Stimulated activated CD8-positive, alpha-beta memory T cell treated with anti-CD3 and anti-CD28 coated beads, Interleukin-7, amount 100 ng/mL, for 48 hours (primary cell): ENCODE results near the gene ANKRD6.
"Not testable (repeated sequence)": the region's sequence is repeated elsewhere in the genome, so short reads cannot be mapped to it uniquely, and the experiment has no call there.

Experiments
- DNase-seq, 2 donors: peaks; one replicate each; pipeline ENCODE4 v3.0.0-alpha.2; 2020; ENCODE audit warnings: low read depth in 1 of 2; ENCODE audit errors: extremely low read depth in 1 of 2

ANKRD6 gene

GRCh38 chr6:89591745-89592144 is 158.8 kb downstream of the ANKRD6 start:
- no peak for DNase-seq

- no peak for DNase-seq
These were observed 163.1 kb downstream of the ANKRD6 start for GRCh38 chr6:89596056-89596455.

- no peak for DNase-seq
These were observed 163.5 kb downstream of the ANKRD6 start for GRCh38 chr6:89596484-89596883.

- no peak for DNase-seq
These were observed 164.4 kb downstream of the ANKRD6 start for GRCh38 chr6:89597372-89597771.

GRCh38 chr6:89597988-89598387 is 165.0 kb downstream of the ANKRD6 start:
- DNase-seq, result no peak

GRCh38 chr6:89599727-89600126 is 166.8 kb downstream of the ANKRD6 start:
- DNase-seq, result no peak

- DNase-seq, result no peak
These were observed 169.2 kb downstream of the ANKRD6 start for GRCh38 chr6:89602166-89602565.

GRCh38 chr6:89604653-89605052 is 171.7 kb downstream of the ANKRD6 start:
- no peak for DNase-seq

- DNase-seq, result no peak
These were observed 172.9 kb downstream of the ANKRD6 start for GRCh38 chr6:89605861-89606260.

- DNase-seq, result peak; percentile 35 to 62
These were observed 177.2 kb downstream of the ANKRD6 start for GRCh38 chr6:89610149-89610642.

GRCh38 chr6:89611666-89612065 is 178.7 kb downstream of the ANKRD6 start:
- DNase-seq, result no peak

GRCh38 chr6:89612121-89612520 is 179.2 kb downstream of the ANKRD6 start:
- DNase-seq, result no peak

- DNase-seq, result no peak
These were observed 180.8 kb downstream of the ANKRD6 start for GRCh38 chr6:89613790-89614189.

GRCh38 chr6:89615882-89616281 is 182.9 kb downstream of the ANKRD6 start:
- DNase-seq, result no peak

GRCh38 chr6:89616531-89616930 is 183.6 kb downstream of the ANKRD6 start:
- no peak for DNase-seq

GRCh38 chr6:89618026-89618425 is 185.1 kb downstream of the ANKRD6 start:
- no peak for DNase-seq

- DNase-seq, result no peak
These were observed 186.6 kb downstream of the ANKRD6 start for GRCh38 chr6:89619567-89619966.

GRCh38 chr6:89623749-89624148 is 190.8 kb downstream of the ANKRD6 start:
- no peak for DNase-seq

GRCh38 chr6:89630488-89630887 is 197.5 kb downstream of the ANKRD6 start:
- no peak for DNase-seq

- not testable (repeated sequence) for DNase-seq
These were observed 203.5 kb downstream of the ANKRD6 start for GRCh38 chr6:89636412-89636811.

GRCh38 chr6:89637960-89638319 is 205.0 kb downstream of the ANKRD6 start:
- DNase-seq, result no peak

GRCh38 chr6:89638320-89639195 is 205.6 kb downstream of the ANKRD6 start, which contains the start of gene LYRM2:
TSS of gene LYRM2 (minus strand) at chr6:89638747. CDS start at chr6:89638716, 31 bp downstream.
- peak; percentile 83 to 88 for DNase-seq
